Endothelial cell of umbilical vein (primary cell): ENCODE results near the gene DIMT1.

Experiments used
- EZH2 ChIP-seq: IDR thresholded peaks from 2 replicates; pipeline ENCODE4 v1.6.1; 2012; ENCODE audit warnings: borderline replicate concordance, low read depth, mild to moderate bottlenecking, moderate library complexity, low read length, inconsistent platforms; ENCODE audit not compliant: severe bottlenecking
- POLR2A ChIP-seq: IDR thresholded peaks from 2 replicates; pipeline ENCODE4 v1.6.1; 2012; ENCODE audit warnings: low read depth, mild to moderate bottlenecking, control low read depth, low read length
- POLR2AphosphoS5 ChIP-seq: IDR thresholded peaks from 2 replicates; pipeline ENCODE4 v1.6.1; 2012; ENCODE audit warnings: low read depth, mild to moderate bottlenecking, control low read depth, low read length, moderate library complexity; ENCODE audit not compliant: insufficient read depth
- TF ChIP-seq, protein P1 (sequence below), 2 donors: IDR thresholded peaks; 1 replicate in 1 of 2; 2 replicates in 1 of 2; pipeline ENCODE4 v1.5.1; 2011; ENCODE audit warnings: low read length in 2 of 2, mild to moderate bottlenecking in 2 of 2, moderate library complexity in 2 of 2, control low read depth in 1 of 2, inconsistent platforms in 1 of 2, low read depth in 1 of 2; ENCODE audit not compliant: insufficient read depth in 1 of 2; ENCODE audit errors: extremely low read depth in 1 of 2
- TF ChIP-seq, protein P2 (sequence below): IDR thresholded peaks from 2 replicates; pipeline ENCODE4 v1.6.1; 2011; ENCODE audit not compliant: insufficient read depth, insufficient read length

DNA sequence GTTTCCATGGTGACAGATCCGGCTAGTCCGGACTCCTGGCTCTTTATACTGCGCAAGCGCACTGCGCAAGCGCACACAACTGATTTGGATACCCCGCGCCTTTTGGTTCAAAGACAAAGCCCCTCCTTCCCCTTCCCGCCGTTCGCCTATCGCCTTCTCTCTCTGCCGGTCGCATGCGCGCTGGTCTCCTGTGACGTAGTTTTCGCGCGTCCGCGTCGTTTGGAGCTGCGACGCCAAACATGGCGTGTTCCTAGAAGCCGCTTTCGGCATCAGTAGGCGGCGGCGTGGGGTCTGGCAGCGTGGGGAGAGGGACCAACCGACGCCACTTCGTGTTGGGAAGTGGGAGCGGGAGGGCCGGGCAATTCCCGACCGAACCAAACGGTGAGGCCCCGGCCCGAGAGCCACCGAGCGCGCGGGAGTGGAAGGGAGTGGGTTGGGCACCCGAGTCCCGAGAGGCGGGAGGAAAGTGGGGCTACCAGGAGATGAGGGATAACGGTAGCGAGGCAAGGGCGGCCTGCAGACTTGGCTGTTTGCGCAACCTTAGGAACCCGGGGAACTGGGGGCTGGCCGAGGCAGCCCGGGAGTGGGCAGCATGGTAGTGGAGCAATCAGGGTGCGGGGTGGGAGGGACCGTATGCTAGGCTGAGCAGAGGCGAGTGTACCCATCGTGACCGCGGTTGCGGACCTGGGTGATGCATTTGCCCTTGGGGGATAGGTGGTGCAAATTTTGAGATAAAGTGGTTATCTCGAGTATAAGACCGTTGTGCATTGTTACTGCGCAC, 9.0 kb upstream of the DIMT1 start, which contains the start of gene IPO11:
- TF ChIP-seq, protein P1, sequence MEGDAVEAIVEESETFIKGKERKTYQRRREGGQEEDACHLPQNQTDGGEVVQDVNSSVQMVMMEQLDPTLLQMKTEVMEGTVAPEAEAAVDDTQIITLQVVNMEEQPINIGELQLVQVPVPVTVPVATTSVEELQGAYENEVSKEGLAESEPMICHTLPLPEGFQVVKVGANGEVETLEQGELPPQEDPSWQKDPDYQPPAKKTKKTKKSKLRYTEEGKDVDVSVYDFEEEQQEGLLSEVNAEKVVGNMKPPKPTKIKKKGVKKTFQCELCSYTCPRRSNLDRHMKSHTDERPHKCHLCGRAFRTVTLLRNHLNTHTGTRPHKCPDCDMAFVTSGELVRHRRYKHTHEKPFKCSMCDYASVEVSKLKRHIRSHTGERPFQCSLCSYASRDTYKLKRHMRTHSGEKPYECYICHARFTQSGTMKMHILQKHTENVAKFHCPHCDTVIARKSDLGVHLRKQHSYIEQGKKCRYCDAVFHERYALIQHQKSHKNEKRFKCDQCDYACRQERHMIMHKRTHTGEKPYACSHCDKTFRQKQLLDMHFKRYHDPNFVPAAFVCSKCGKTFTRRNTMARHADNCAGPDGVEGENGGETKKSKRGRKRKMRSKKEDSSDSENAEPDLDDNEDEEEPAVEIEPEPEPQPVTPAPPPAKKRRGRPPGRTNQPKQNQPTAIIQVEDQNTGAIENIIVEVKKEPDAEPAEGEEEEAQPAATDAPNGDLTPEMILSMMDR (IDR thresholded peaks at IDR 0.05; ENCODE audit: extremely low read depth in 1 of 2, insufficient read depth in 1 of 2, low read depth in 1 of 2, low read length in 2 of 2) = no peak
- TF ChIP-seq POLR2AphosphoS5 (peak; percentile 74), EZH2 (no peak), POLR2A (peak; percentile 74)
- TF ChIP-seq, protein P2, sequence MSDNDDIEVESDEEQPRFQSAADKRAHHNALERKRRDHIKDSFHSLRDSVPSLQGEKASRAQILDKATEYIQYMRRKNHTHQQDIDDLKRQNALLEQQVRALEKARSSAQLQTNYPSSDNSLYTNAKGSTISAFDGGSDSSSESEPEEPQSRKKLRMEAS = peak; percentile 34
